WTC11 (cell line): ENCODE results near the gene RRP36. TPM values are rescaled to one million over a fixed set of nuclear protein-coding genes. Genes with fewer than 3 reads are reported as not detected.

Experiments used
- ATAC-seq: fragments of 200-7000 bp; cut with Tn5 transposase; 2 replicates; pipeline ENCODE4 v1.10.0; 2021; ENCODE audit warnings: mild to moderate bottlenecking, moderate library complexity
- CTCF ChIA-PET: fragments of 300-600 bp; sonication (Branson Sonifier 250); formaldehyde crosslinking; loops from one replicate; lab custom pipeline; 2021; ENCODE audit warnings: antibody characterized with exemption; lab: Charles Lee
- POLR2A ChIA-PET: fragments of 350-600 bp; sonication (Branson Sonifier 250); formaldehyde crosslinking; loops from one replicate; lab custom pipeline; 2021; ENCODE audit warnings: antibody characterized with exemption; lab: Charles Lee
- DNase-seq: peaks from one replicate; pipeline ENCODE4 v3.0.0; 2021; ENCODE audit warnings: low spot score
- H3K27ac Mint-ChIP-seq: 2 replicates; pipeline ENCODE4 v1.8.0; 2021; ENCODE audit warnings: mixed read lengths
- H3K27me3 Mint-ChIP-seq: 2 replicates; pipeline ENCODE4 v1.8.0; 2021; ENCODE audit warnings: low read depth, mild to moderate bottlenecking, moderate library complexity, mixed read lengths
- H3K36me3 Mint-ChIP-seq: 2 replicates; pipeline ENCODE4 v1.8.0; 2021; ENCODE audit warnings: mixed read lengths
- H3K4me1 Mint-ChIP-seq: 2 replicates; pipeline ENCODE4 v1.8.0; 2022; ENCODE audit warnings: mixed read lengths
- H3K4me3 Mint-ChIP-seq: 2 replicates; pipeline ENCODE4 v1.8.0; 2021; ENCODE audit warnings: mild to moderate bottlenecking, moderate library complexity, mixed read lengths
- H3K9me3 Mint-ChIP-seq: 2 replicates; pipeline ENCODE4 v1.8.0; 2021; ENCODE audit warnings: mixed read lengths
- EMX1 ChIP-seq: fragments of 250-450 bp; sonication (Bioruptor Pico); IDR thresholded peaks from 2 replicates; pipeline ENCODE4 v1.8.0; 2021; ENCODE audit warnings: mild to moderate bottlenecking
- FOXJ3 ChIP-seq: sonication (generic); formaldehyde crosslinking; IDR thresholded peaks from 2 replicates; pipeline ENCODE4 v1.9.0; 2021; ENCODE audit warnings: missing genetic modification reagents, mild to moderate bottlenecking, borderline replicate concordance
- JAZF1 ChIP-seq: fragments of 250-450 bp; sonication (Bioruptor Pico); IDR thresholded peaks from 2 replicates; pipeline ENCODE4 v1.9.0; 2021; ENCODE audit warnings: moderate library complexity, mild to moderate bottlenecking, inconsistent platforms
- PRRX2 ChIP-seq: fragments of 250-450 bp; sonication (Bioruptor Pico); IDR thresholded peaks from 2 replicates; pipeline ENCODE4 v1.8.0; 2021; ENCODE audit warnings: mild to moderate bottlenecking
- SOX15 ChIP-seq: fragments of 250-450 bp; sonication (Bioruptor Pico); IDR thresholded peaks from 2 replicates; pipeline ENCODE4 v1.9.0; 2021; ENCODE audit warnings: mild to moderate bottlenecking
- SP1 ChIP-seq: sonication (generic); formaldehyde crosslinking; conservative IDR thresholded peaks from 2 replicates; pipeline ENCODE4 v1.8.1; 2022; ENCODE audit warnings: missing genetic modification reagents
- TEAD4 ChIP-seq: sonication (generic); formaldehyde crosslinking; IDR thresholded peaks from 2 replicates; pipeline ENCODE4 v1.8.0; 2022; ENCODE audit warnings: mild to moderate bottlenecking, missing genetic modification reagents
- ZBTB21 ChIP-seq: sonication (generic); formaldehyde crosslinking; IDR thresholded peaks from 2 replicates; pipeline ENCODE4 v1.8.1; 2023; ENCODE audit warnings: mild to moderate bottlenecking, missing genetic modification reagents, borderline replicate concordance
- ZNF219 ChIP-seq: sonication (generic); formaldehyde crosslinking; IDR thresholded peaks from 2 replicates; pipeline ENCODE4 v1.8.0; 2023; ENCODE audit warnings: missing genetic modification reagents, mild to moderate bottlenecking, borderline replicate concordance
- ZNF416 ChIP-seq: fragments of 250-450 bp; sonication (Bioruptor Pico); IDR thresholded peaks from 2 replicates; pipeline ENCODE4 v1.9.0; 2021; ENCODE audit warnings: mild to moderate bottlenecking, inconsistent platforms
- total RNA-seq: library from RNA; stranded (reverse); gene quantifications from 3 replicates; pipeline ENCODE4 v1.2.3, GENCODE V29; 2021
- TF ChIP-seq, protein P1 (sequence below): fragments of 250-450 bp; sonication (Bioruptor Pico); IDR thresholded peaks from 2 replicates; pipeline ENCODE4 v1.9.0; 2021; ENCODE audit warnings: mild to moderate bottlenecking
- TF ChIP-seq, protein P2 (sequence below): sonication (generic); formaldehyde crosslinking; IDR thresholded peaks from 2 replicates; pipeline ENCODE4 v1.8.0; 2023; ENCODE audit warnings: missing genetic modification reagents, mild to moderate bottlenecking, borderline replicate concordance
- TF ChIP-seq, protein P3 (sequence below): sonication (generic); formaldehyde crosslinking; IDR thresholded peaks from 2 replicates; pipeline ENCODE4 v1.8.0; 2022; ENCODE audit warnings: mild to moderate bottlenecking, missing genetic modification reagents
- TF ChIP-seq, protein P4 (sequence below): fragments of 250-450 bp; sonication (Bioruptor Pico); IDR thresholded peaks from 2 replicates; pipeline ENCODE4 v1.9.0; 2021; ENCODE audit warnings: mild to moderate bottlenecking
- TF ChIP-seq, protein P5 (sequence below): sonication (generic); formaldehyde crosslinking; IDR thresholded peaks from 2 replicates; pipeline ENCODE4 v1.8.1; 2022; ENCODE audit warnings: low read depth, missing genetic modification reagents, borderline replicate concordance
- TF ChIP-seq, protein P6 (sequence below): sonication (generic); formaldehyde crosslinking; IDR thresholded peaks from 2 replicates; pipeline ENCODE4 v1.8.1; 2023; ENCODE audit warnings: mild to moderate bottlenecking, moderate library complexity, missing genetic modification reagents

Gene RRP36
- total RNA-seq, 1 experiment from 2014 or later: 81.0 TPM

DNA sequence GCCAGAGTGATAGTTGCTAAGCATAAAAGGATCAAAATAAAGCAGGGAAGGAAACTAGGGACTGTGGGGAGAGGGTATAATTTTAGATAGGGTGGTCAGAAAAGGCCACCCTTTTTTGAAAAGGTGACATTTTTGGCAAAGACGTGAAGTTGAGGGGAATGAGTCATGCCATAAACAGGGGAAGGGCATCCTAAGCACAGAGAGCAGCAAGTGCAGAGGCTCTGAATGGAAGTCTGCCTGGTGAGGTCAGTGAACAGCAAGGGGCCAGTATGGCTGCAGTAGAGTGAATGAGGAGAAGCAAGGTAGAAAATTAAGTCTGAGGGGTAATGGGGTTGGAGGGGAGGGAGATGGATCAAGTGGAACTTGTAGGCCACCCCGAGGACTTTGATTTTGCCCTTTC, 40.4 kb downstream of the RRP36 start:
- ChIA-PET CTCF (no interaction called here), POLR2A (no interaction called here)
- ATAC-seq: no peak
- TF ChIP-seq FOXJ3 (CRISPR knock-in tag) (no peak), TEAD4 (CRISPR knock-in tag) (no peak), ZNF416 (CRISPR knock-in tag) (no peak), SOX15 (CRISPR knock-in tag) (no peak), ZBTB21 (CRISPR knock-in tag) (no peak)
- TF ChIP-seq, protein P1, sequence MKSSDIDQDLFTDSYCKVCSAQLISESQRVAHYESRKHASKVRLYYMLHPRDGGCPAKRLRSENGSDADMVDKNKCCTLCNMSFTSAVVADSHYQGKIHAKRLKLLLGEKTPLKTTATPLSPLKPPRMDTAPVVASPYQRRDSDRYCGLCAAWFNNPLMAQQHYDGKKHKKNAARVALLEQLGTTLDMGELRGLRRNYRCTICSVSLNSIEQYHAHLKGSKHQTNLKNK (CRISPR knock-in tag): no peak
- TF ChIP-seq, protein P2, sequence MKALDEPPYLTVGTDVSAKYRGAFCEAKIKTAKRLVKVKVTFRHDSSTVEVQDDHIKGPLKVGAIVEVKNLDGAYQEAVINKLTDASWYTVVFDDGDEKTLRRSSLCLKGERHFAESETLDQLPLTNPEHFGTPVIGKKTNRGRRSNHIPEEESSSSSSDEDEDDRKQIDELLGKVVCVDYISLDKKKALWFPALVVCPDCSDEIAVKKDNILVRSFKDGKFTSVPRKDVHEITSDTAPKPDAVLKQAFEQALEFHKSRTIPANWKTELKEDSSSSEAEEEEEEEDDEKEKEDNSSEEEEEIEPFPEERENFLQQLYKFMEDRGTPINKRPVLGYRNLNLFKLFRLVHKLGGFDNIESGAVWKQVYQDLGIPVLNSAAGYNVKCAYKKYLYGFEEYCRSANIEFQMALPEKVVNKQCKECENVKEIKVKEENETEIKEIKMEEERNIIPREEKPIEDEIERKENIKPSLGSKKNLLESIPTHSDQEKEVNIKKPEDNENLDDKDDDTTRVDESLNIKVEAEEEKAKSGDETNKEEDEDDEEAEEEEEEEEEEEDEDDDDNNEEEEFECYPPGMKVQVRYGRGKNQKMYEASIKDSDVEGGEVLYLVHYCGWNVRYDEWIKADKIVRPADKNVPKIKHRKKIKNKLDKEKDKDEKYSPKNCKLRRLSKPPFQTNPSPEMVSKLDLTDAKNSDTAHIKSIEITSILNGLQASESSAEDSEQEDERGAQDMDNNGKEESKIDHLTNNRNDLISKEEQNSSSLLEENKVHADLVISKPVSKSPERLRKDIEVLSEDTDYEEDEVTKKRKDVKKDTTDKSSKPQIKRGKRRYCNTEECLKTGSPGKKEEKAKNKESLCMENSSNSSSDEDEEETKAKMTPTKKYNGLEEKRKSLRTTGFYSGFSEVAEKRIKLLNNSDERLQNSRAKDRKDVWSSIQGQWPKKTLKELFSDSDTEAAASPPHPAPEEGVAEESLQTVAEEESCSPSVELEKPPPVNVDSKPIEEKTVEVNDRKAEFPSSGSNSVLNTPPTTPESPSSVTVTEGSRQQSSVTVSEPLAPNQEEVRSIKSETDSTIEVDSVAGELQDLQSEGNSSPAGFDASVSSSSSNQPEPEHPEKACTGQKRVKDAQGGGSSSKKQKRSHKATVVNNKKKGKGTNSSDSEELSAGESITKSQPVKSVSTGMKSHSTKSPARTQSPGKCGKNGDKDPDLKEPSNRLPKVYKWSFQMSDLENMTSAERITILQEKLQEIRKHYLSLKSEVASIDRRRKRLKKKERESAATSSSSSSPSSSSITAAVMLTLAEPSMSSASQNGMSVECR (CRISPR knock-in tag): no peak
- Mint-ChIP-seq H3K4me1 (peaks cover 21% of the 10 kb centered on the region), H3K36me3 (peaks cover 18% of the 10 kb centered on the region; the same call in 1 of the 2 replicates), H3K9me3 (no peaks in the 10 kb centered on the region), H3K27me3 (no peaks in the 10 kb centered on the region), H3K4me3 (no peak overlapping the region), H3K27ac (no peak overlapping the region)
- no peak for DNase-seq

DNA sequence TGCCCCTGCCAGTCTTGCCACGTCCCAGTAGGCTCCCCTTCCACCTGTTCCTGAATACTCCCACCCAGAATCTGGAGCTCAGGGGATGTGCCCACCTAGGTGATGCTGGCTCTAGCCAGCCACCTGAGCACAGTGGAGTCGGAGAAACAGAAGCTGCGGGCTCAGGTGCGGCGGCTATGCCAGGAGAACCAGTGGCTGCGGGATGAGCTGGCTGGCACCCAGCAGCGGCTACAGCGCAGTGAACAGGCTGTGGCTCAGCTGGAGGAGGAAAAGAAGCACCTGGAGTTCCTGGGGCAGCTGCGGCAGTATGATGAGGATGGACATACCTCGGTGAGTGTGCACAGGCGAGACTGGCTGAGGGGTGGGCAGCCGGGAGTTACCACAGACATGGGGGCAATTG, 41.4 kb downstream of the RRP36 start:
- POLR2A ChIA-PET: interaction anchor here (2.1 kb wide), 1 partner anchor 13 kb away, joined by 5 read pairs; the partner anchor contains the start of gene PTK7
- no peaks in the 10 kb centered on the region for H3K27me3 Mint-ChIP-seq
- no peak overlapping the region for H3K27ac Mint-ChIP-seq
- no peak for DNase-seq
- no peak overlapping the region for H3K4me3 Mint-ChIP-seq
- H3K36me3 Mint-ChIP-seq: peaks cover 16% of the 10 kb centered on the region; the same call in 1 of the 2 replicates
- no peaks in the 10 kb centered on the region for H3K9me3 Mint-ChIP-seq
- peaks cover 21% of the 10 kb centered on the region for H3K4me1 Mint-ChIP-seq
- ATAC-seq: no peak
- TF ChIP-seq, protein P3, sequence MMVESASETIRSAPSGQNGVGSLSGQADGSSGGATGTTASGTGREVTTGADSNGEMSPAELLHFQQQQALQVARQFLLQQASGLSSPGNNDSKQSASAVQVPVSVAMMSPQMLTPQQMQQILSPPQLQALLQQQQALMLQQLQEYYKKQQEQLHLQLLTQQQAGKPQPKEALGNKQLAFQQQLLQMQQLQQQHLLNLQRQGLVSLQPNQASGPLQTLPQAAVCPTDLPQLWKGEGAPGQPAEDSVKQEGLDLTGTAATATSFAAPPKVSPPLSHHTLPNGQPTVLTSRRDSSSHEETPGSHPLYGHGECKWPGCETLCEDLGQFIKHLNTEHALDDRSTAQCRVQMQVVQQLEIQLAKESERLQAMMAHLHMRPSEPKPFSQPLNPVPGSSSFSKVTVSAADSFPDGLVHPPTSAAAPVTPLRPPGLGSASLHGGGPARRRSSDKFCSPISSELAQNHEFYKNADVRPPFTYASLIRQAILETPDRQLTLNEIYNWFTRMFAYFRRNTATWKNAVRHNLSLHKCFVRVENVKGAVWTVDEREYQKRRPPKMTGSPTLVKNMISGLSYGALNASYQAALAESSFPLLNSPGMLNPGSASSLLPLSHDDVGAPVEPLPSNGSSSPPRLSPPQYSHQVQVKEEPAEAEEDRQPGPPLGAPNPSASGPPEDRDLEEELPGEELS (CRISPR knock-in tag): no peak
- TF ChIP-seq ZNF219 (no peak), EMX1 (CRISPR knock-in tag) (no peak), JAZF1 (no peak)
- TF ChIP-seq, protein P4, sequence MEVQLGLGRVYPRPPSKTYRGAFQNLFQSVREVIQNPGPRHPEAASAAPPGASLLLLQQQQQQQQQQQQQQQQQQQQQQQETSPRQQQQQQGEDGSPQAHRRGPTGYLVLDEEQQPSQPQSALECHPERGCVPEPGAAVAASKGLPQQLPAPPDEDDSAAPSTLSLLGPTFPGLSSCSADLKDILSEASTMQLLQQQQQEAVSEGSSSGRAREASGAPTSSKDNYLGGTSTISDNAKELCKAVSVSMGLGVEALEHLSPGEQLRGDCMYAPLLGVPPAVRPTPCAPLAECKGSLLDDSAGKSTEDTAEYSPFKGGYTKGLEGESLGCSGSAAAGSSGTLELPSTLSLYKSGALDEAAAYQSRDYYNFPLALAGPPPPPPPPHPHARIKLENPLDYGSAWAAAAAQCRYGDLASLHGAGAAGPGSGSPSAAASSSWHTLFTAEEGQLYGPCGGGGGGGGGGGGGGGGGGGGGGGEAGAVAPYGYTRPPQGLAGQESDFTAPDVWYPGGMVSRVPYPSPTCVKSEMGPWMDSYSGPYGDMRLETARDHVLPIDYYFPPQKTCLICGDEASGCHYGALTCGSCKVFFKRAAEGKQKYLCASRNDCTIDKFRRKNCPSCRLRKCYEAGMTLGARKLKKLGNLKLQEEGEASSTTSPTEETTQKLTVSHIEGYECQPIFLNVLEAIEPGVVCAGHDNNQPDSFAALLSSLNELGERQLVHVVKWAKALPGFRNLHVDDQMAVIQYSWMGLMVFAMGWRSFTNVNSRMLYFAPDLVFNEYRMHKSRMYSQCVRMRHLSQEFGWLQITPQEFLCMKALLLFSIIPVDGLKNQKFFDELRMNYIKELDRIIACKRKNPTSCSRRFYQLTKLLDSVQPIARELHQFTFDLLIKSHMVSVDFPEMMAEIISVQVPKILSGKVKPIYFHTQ (CRISPR knock-in tag): no peak
- CTCF ChIA-PET: no interaction called here

DNA sequence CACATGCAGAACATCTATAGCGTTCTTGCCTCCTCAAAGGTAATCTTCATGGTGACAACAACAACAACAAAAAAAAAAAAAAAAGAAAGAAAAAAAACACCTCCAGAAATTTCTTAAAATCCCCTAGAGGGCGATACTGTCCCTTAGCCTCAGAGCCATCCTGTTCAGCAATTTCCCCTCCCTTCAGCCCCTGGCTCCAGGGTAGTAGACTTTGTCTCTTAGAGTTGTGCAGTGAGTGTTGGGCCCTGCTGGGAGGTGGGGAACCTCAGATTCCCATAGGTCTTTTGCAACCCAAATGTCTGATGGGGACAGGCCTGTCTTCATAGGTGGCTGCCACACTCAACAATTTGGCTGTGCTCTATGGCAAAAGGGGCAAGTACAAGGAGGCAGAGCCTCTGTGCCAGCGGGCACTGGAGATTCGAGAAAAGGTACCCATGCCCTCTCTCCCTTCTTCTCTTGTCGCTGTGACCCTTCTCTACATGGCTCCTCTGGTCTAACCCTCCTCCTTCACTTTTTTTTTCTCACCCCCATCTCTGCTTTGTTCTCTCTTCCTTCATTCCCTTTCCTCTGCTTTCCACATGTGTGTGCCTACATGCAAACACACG, 48.7 kb downstream of the RRP36 start:
- Mint-ChIP-seq H3K4me3 (no peak overlapping the region), H3K9me3 (no peaks in the 10 kb centered on the region), H3K36me3 (peaks cover 8% of the 10 kb centered on the region; the same call in 1 of the 2 replicates), H3K27ac (peak overlapping the region; percentile 94), H3K27me3 (no peaks in the 10 kb centered on the region; the same call in 1 of the 2 replicates), H3K4me1 (peaks cover 16% of the 10 kb centered on the region)
- POLR2A ChIA-PET: no interaction called here
- CTCF ChIA-PET: interaction anchor here (0.7 to 5.0 kb wide), 5 partner anchors 9 to 86 kb away, joined by 3 to 39 read pairs (median 5); no protein-coding TSS in a partner anchor
- DNase-seq (no peak), ATAC-seq (peak; percentile 93)
- TF ChIP-seq ZBTB21 (CRISPR knock-in tag) (no peak), PRRX2 (CRISPR knock-in tag) (no peak), SP1 (CRISPR knock-in tag) (no peak)
- TF ChIP-seq, protein P3 (CRISPR knock-in tag): no peak
- TF ChIP-seq, protein P5, sequence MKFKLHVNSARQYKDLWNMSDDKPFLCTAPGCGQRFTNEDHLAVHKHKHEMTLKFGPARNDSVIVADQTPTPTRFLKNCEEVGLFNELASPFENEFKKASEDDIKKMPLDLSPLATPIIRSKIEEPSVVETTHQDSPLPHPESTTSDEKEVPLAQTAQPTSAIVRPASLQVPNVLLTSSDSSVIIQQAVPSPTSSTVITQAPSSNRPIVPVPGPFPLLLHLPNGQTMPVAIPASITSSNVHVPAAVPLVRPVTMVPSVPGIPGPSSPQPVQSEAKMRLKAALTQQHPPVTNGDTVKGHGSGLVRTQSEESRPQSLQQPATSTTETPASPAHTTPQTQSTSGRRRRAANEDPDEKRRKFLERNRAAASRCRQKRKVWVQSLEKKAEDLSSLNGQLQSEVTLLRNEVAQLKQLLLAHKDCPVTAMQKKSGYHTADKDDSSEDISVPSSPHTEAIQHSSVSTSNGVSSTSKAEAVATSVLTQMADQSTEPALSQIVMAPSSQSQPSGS (CRISPR knock-in tag): no peak
- TF ChIP-seq, protein P6, sequence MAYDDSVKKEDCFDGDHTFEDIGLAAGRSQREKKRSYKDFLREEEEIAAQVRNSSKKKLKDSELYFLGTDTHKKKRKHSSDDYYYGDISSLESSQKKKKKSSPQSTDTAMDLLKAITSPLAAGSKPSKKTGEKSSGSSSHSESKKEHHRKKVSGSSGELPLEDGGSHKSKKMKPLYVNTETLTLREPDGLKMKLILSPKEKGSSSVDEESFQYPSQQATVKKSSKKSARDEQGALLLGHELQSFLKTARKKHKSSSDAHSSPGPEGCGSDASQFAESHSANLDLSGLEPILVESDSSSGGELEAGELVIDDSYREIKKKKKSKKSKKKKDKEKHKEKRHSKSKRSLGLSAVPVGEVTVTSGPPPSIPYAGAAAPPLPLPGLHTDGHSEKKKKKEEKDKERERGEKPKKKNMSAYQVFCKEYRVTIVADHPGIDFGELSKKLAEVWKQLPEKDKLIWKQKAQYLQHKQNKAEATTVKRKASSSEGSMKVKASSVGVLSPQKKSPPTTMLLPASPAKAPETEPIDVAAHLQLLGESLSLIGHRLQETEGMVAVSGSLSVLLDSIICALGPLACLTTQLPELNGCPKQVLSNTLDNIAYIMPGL: no peak
